ENCODE measurements around the gene DNAJC15.

DNA sequence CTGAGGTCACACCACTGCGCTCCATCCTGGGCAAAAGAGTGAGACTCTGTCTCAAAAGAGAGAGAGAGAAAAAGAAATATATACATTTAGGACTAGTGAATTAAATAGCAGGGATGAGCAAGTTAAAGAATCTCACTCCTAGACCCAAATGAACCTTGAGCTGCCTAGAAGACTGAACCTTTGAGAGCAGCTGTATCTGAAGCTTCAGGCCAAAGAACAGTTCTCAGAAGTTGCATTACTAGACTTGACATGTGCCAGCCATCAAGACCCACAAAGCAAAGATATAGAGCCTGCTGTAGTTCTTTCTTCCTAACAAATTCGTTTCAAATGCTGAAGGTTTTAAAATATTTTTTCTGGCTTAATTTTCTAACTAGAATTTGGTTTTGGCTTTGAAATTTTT lies 16.6 kb downstream of the DNAJC15 start:
- TF ChIP-seq CTCF (tag by site-specific recombination; IDR thresholded peaks at IDR 0.05), result no peak
- TF ChIP-seq ZNF416 (tag by site-specific recombination; IDR thresholded peaks at IDR 0.05), result no peak

Data from HEK293 (cell line).